ENCODE results near the gene MMADHC.

MMADHC gene

GRCh38 chr2:149625671-149626070, 38.1 kb upstream of the MMADHC start:
- no peak for TF ChIP-seq CTCF (IDR thresholded peaks at IDR 0.05)
- no peak overlapping the region for H3K4me3 Mint-ChIP-seq
- DNase-seq, result no peak
- H3K27me3 Mint-ChIP-seq (ENCODE audit: low read depth, poor library complexity), result peaks cover 4% of the 10 kb centered on the region
- H3K27ac Mint-ChIP-seq, result no peak overlapping the region
- no peaks in the 10 kb centered on the region for H3K4me1 Mint-ChIP-seq
- no peaks in the 10 kb centered on the region for H3K36me3 Mint-ChIP-seq (ENCODE audit: low read depth)
- no peaks in the 10 kb centered on the region for H3K9me3 Mint-ChIP-seq

- no peak overlapping the region for H3K27ac Mint-ChIP-seq
- no peaks in the 10 kb centered on the region for H3K4me1 Mint-ChIP-seq
- no peaks in the 10 kb centered on the region for H3K36me3 Mint-ChIP-seq (ENCODE audit: low read depth)
- peaks cover 4% of the 10 kb centered on the region for H3K27me3 Mint-ChIP-seq (ENCODE audit: low read depth, poor library complexity)
- TF ChIP-seq CTCF (IDR thresholded peaks at IDR 0.05), result no peak
- DNase-seq, result no peak
- no peaks in the 10 kb centered on the region for H3K9me3 Mint-ChIP-seq
- no peak overlapping the region for H3K4me3 Mint-ChIP-seq
These were observed 37.7 kb upstream of the MMADHC start for GRCh38 chr2:149625271-149625670.

DNA sequence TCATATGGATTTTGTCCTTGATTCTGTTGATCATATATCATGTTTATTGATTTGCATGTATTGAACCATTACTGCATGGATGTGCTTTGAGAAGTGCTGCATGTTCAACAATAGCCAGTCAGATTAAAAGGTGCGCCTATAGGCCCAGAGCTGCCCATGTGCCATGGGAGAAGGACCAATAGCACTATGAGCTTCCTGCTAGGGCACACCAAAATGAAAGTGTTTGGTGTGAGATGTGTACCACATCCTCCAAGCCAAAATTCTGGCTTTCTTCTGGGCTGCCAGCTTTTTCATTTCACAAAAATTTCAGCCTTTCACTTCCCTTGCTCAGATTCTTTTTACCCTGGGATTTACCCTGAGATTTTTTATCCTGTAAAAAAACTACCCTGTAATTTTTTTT, 34.8 kb upstream of the MMADHC start:
- Mint-ChIP-seq H3K27me3 (ENCODE audit: low read depth, poor library complexity) (peaks cover 4% of the 10 kb centered on the region), H3K27ac (no peak overlapping the region), H3K4me1 (no peaks in the 10 kb centered on the region)

DNA sequence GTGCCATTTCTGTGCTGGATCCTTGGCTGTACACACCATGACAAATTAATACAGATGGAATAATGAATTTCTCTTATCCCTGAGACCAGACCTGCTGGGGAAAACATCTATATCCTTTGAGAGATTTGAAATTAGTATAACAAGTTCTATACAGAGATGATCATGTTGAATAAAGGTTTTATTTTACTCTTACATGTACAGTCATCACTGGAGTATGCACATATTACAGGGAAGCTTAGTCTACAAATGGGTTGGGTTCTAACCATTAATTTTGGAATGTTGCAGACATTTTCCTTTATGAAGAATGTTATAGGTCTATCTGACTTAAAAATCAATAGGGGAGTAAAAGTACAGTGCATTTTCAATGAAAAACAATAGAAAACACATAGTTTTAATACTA, 29.9 kb upstream of the MMADHC start:
- Mint-ChIP-seq H3K9me3 (no peaks in the 10 kb centered on the region), H3K36me3 (ENCODE audit: low read depth) (no peaks in the 10 kb centered on the region), H3K4me1 (no peaks in the 10 kb centered on the region), H3K27me3 (ENCODE audit: low read depth, poor library complexity) (no peaks in the 10 kb centered on the region), H3K27ac (no peak overlapping the region), H3K4me3 (no peak overlapping the region)
- no peak for DNase-seq
- no peak for TF ChIP-seq CTCF (IDR thresholded peaks at IDR 0.05)

More for the DNA sequence above, 34.8 kb upstream of the MMADHC start:
- Mint-ChIP-seq H3K36me3 (ENCODE audit: low read depth) (no peaks in the 10 kb centered on the region), H3K9me3 (no peaks in the 10 kb centered on the region), H3K4me3 (no peak overlapping the region)
- TF ChIP-seq CTCF (IDR thresholded peaks at IDR 0.05), result no peak
- no peak for DNase-seq

DNA sequence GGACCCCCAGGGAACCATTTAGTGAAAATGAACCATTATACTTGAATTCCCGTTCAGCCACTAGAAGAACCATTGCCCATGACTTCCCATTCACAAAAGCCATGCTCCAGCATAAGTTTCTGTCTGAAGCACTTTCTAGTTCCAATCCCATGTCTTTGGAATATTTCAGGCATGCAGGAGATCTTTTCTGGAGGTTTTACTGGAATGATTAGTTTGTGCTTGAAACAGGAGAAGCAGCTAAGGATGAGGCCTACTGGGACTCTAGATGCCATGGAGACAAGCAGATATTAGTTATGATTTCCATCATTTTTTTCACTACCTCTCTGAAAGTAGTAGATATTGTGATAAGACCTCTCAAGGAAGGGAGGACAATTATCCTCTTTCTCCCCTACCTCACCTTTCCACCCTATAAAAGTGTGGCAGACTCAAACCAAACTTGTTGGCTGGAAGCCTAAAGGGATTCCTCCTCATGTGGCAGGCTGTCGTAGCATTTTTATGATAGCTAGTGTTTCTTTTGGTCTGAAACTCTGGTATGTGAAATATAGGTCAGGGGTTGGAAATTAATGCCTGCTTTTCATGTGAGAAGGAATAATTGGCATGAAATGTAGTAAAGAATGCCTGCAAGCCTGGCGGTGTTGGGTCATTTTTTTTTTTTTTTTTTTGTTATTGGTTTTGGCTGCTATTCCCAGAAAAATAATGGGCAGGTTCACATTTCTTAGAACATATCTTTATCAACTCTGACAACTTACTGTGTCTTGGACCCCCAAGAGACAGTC, 29.3 kb upstream of the MMADHC start:
- Mint-ChIP-seq H3K36me3 (ENCODE audit: low read depth) (no peaks in the 10 kb centered on the region), H3K4me1 (no peaks in the 10 kb centered on the region), H3K9me3 (no peaks in the 10 kb centered on the region), H3K4me3 (no peak overlapping the region), H3K27ac (no peak overlapping the region), H3K27me3 (ENCODE audit: low read depth, poor library complexity) (no peaks in the 10 kb centered on the region)
- DNase-seq, result no peak
- no peak for TF ChIP-seq CTCF (IDR thresholded peaks at IDR 0.05)

GRCh38 chr2:149613704-149614103, 26.1 kb upstream of the MMADHC start:
- no peaks in the 10 kb centered on the region for H3K4me1 Mint-ChIP-seq
- no peak for DNase-seq
- H3K27me3 Mint-ChIP-seq (ENCODE audit: low read depth, poor library complexity), result no peaks in the 10 kb centered on the region
- H3K27ac Mint-ChIP-seq, result no peak overlapping the region
- H3K4me3 Mint-ChIP-seq, result no peak overlapping the region
- no peak for TF ChIP-seq CTCF (IDR thresholded peaks at IDR 0.05)
- H3K9me3 Mint-ChIP-seq, result peaks cover 4% of the 10 kb centered on the region
- no peaks in the 10 kb centered on the region for H3K36me3 Mint-ChIP-seq (ENCODE audit: low read depth)
